Amniotic stem cell (primary cell): ENCODE data around the gene DPEP1.

ENCODE experiments used
- DNase-seq: peaks from one replicate; lab custom pipeline; 2025; lab: John Stamatoyannopoulos, UW

The DPEP1 gene

GRCh38 chr16:89687092-89687940, 73.9 kb downstream of the DPEP1 start:
- no peak for DNase-seq
